Amniotic stem cell (primary cell): ENCODE measurements around the gene DISP2.

Experiments
- DNase-seq: peaks from one replicate; lab custom pipeline; 2025; lab: John Stamatoyannopoulos, UW

The DISP2 gene

DNA sequence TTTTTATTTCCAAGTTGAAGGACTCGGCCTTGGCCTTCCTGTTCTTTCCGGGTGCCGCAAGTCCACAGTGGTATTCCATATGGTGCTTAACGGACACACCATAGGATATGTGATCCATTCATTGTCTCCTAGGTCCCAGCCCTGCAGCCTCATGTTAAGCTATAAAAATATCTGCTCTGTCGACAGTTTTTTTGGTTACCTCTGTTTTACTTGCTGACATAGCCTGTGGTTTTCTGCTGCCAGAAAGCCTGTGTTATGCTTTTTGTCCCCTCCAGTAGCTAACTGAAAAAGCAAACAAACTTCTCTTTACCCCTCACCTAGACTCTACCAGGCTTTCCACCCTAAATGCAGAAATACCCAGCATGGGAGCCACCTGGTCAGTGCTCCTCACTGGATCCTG is 29.3 kb upstream of the DISP2 start:
- no peak for DNase-seq

DNA sequence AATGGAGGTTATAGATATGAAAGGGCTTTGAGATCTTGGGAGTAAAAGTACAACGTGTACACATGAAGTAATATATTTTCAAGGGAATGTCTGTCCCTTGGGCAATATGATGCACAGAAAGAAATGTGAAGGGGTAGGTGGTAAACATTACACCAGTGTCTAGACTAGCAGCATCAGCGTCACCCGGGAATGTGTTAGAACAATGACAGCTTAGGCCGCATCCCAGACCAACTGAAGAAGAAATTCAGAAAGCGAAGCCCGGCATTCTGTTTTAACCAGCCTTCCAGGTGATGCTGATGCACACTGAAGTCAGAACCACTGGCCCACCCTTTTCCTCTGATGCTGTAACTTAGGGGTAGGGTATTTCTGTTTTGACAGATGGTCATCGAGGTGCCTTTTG is 28.2 kb upstream of the DISP2 start:
- no peak for DNase-seq

DNA sequence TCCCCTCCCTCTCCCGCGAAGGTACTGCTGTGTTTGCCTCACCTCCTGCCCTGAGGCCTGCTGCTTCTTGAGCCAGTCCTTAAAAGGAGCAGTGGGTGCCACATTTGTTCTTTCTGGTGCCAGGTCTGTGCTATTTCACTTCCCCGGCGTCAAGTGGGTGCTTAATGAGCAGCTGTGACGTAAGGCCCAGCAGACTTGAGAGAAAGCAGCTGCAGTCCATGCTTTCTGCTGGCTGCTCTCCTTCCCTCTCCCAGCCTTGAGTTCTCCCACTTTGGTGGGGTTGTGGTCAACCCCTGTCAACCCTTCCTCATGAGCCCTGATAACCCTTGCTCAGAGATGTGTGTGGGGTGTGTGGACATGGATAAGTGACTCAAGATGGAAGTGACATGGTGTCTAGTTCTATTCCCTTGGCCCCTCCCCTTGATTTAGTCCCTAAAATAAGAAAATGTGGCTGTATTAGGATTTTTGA is 27.6 kb upstream of the DISP2 start:
- DNase-seq = no peak

DNA sequence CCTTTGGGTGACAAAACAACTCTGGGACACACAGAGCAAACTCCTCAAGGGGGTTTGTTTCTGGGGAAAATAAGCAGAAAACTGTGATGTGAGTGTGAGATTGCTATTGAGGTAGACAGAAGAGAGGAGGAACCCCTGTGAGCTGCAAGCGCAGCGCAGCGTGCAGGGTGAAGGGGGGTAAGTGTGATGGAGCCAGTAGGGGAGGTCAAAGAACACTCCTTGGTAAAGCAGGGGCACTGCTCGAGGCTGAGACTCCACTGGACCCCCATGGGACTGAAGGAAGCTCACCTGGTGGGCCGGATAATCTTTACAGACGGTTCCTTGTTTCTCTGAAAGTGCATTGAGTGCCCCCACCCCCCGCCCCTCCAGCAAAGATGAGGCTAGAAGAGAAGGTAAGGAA is 27.0 kb upstream of the DISP2 start:
- no peak for DNase-seq

DNA sequence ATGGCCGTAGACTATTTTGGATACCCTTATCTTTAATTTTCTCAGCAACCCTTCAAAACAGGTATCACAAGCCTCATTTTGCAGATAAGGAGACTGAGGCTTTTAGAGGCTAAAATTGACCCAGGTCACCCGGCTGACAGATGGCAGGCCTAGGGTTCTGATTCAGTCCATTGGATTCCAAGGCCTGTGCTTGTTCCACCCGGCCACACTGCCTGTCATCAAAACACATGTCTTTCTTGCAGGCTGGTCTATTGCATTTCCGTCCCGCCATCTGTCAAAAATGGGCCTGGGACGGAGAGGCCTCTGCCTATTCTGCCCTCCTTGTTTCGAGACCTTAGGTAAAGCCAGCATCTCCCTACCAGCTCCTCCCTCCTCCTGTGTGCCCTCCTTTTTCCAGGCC is 26.4 kb upstream of the DISP2 start:
- DNase-seq = no peak

DNA sequence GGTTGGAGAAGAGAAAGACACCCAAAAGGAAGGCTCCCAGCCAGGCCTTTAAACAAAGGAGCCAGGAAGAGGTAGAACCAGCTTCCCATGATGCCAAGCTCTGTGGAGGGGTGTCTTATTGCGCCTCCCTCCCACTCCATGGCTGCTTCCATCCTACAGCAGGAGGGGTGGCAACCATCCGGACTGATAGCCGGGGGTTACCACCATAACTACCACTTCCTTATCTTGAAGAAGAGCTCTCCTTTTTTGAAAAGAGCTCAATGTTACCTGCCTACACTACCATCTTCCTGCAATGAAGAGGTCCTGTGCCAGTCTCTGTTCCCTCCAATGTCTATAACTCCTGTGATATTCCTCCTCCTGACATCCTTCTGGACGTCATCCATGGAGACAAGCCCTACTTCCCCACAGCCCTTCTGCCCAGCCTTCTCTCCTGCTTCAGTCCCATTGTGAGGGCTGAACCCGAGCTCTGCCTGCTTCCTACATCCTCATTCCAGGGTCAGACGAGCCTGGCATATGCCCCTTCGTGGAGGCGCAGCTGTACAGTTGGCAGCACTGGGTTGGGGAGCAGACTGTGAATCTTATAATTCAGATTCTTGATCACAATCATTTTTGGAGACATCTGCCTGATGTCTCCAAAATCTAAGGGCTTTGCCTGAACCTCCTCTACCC is 25.8 kb upstream of the DISP2 start:
- DNase-seq = no peak

DNA sequence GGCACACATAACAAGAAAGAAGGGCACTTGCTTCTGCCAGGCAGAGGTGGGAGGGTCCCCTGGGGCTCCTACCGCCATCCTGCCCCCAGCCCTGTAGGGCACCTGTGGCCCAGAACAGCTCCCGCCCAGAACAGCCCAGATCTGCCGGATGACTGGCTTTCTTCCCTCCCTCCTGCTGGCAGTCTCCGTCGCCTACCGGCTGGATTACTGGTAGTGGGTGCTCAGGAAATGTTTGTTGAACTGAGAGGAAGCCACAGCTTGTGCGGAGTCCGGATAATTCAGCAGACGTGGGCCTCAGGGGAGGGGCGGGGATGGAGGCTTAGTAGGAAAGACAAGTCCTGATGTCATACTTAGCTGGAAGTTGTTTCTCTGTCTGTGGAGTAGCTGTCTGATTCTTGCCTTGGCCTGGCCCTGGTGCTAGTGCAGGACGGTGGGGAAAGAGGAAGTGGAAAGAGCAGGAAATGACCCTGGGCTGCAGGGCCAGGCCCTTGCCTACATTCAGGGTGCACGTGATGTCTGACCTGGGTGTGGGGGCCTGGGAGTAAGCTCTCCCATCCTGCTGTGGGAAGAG is 24.0 kb upstream of the DISP2 start:
- no peak for DNase-seq

DNA sequence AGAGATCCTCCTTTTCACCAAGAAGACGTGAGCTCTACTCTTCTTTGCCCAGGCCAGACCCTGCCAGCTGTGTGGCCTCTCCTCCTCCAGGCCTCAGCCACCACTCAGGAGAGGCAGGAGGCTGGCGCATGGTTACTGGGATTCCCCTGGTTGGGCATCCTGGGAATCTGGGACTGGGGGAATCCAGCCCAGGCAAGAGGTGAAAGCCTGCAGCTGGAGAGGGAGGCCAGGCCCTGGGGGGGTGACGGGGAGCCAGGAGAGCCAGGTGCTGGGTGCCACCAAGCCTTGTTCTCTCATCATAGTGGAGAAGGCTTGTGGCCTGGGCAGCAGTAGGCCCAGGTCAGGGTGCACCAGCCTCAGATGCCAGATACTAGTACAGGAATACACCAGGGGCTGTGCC is 23.5 kb upstream of the DISP2 start:
- DNase-seq = no peak

DNA sequence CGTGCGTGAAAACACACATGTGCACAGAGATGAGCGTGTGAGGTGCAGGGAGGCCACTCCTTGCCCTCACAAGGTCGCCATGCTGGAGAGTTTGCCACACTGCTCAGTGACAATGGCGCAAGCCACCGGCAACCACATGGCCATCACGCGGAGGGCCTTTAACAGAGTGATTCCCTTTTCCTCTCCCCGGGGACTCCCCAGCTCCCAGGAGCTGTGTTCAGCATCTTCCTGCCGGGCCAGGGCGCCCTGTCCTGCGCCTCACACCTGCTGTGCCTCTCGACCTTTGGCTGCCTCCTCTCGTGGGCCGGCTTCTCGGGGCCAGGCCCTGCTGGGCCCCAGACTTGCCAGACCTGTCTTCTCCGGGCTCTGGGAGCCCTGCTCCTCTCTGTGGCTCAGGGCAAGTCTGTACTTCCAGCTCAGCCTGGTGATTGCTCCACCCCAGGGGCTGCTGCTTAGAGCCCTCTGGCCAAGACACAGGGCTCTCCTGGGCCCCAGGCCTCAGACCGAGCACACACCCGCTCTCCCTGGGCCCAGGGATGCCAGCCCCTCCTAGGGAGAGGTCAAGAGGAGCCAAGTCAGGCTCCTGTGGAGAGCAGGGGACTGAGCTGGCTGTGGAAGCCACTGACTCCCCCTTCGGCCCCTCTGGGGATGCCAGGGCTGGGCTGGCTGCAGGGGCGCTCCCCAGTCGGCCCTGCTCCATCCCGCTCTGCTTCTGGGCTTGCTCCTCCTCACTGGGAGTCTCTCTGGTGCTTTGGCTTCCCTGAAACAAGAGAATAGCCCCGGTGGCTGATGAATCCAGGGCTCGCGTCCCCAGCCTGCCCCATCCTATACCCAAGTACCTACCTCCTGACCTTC is 22.9 kb upstream of the DISP2 start:
- DNase-seq = no peak

DNA sequence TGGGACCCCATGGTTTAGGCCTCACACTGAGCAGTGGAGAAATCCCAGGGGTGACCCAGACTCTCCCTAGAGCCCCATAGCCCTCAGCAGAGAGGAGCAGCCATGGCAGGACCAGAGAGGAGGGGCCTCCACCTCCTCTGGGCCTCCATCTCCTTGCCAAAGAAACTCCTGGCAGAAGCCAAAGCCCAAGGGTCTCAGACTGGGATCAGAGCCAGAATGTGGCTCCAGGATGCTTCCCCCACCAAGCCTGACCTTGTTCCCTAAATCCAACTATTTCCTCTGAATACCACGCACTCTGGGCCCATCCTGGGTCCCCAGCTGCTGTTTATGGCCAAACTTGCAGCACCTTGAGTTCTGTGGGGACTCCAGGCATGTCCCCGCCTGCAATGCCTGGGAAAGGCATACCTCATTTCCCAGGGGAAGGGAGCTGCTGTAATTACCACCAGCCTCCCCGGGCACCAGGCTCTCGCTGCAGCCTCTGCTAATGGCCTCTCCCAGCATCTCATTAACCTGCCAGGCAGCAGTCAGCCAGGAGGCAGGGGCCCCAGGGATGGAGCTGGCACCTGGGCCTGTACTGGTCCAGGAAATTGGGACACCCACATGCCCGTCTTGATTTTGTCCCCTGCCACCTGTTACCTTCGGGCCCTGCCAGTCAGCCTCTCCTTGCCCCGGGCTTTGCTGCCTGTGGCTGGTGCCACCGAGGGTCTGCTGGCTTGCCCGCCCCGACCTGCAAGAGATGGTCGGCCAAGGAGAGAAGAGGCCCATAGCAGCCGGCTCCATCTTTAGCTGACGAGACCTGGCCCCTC is 21.9 kb upstream of the DISP2 start:
- DNase-seq = no peak

DNA sequence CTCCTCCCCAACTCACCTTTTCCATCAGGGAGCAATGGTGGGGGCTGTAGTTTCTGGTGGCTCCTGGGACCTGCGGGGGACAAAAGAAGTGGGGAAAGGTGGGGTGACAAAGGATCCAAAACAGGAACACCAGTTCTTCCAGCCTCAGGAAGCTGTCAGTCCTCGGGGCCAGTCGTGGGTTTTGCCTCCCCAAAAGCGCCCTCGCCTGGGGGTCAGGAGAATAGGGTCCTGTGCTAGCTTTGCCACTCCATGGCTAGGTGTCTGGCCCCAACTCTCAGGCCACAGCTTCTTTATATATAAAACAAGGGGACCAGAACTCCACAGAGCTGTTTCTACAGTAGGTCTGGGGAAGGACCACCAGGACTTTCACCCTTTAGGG is 21.3 kb upstream of the DISP2 start:
- no peak for DNase-seq

DNA sequence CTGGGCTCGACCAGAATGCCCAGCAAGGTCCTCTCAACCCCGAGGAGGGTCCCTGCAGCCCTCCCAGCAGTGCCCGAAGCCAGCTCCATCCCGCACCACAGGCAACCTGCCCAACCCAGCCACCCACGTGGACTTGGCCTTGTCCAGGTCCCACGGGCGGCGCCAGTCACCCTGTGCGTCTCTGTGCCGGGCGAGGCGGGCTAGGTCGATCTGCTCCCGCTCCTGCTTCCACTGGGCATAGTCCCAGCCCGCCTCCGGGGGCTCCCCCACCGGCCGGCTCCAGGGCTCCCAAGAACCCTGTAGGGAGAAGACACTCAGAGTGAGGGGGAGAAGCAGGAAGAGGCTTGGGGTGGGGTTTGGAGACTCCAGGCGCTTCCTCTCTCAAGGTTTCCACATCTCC is 20.4 kb upstream of the DISP2 start:
- no peak for DNase-seq

DNA sequence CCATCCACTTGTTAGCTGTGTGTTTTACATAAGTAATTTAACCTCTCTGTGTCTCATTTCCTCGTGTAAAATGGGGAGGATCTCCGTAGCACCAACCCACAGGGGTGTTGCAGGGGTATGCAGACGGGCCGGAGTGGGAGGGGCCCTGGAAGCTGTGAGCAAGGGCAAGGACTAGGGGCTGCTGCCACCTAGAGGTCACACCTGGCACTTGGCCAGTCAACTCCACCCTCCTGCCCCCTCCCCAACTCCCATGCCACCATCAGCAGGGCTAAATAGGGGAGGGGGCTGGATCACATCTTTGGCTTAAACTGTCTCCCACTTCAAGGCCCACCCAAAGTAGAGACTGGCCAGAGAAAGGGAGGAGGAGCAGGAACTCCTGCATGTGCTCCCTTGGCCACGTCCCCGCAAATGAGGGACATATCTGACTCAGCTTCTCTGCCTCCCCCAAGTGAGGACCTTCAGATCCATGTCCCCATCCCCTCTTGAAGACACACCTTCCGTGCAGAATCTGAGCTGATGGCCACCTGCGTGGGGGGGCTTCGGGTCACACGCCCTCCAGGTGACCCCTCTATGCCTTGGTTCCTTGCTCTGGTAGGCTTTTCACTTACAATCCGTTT is 19.9 kb upstream of the DISP2 start:
- no peak for DNase-seq

DNA sequence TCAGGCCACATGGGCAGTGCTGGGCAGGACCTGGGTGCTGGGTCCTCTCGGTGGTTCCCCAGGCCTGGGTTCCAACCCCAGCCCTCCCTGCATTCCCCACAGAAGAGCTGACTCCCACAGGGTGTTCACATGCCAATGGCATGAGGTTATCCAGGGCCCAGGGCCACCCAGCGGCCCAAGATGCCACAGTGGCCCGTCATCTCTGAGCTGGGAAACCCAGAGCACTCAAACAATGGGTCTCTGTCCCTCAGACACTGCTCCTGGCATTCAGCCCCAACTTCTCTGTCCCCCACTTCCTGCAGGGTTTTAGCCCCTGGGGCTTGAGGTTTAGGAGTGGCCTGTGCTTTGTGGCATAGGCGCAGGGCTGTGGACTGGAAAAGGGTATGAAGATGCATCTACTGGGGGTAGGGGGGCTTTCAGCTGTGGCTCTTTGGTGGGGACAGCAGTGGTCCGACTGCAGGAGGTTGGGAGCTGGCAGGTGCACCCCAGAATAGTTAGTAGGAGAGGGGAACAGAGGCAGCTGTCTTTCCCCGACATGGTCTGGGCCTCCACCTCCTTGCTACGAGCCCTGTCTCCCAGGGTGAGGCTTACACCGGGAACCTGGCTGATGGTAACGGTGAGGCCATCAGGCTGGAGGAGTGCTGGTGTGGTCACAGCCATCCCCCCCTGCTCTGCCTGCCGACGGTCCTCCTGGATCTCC is 18.9 kb upstream of the DISP2 start:
- peak; percentile 74 for DNase-seq

DNA sequence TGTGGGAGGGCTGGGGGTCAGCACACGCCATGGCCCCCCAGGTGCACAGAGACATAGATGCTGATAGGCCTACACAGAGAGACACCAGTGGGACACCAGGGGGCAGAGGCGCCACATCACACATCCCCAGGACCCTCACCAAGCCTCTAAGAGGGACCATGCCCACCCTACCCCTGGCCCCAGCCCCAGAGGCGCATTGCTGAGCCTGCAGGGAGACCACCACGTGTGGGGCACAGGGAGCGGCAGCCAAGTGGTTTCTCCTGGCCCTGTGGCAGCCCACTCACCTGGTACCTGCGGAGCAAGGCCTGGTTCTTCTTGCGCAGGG is 18.4 kb upstream of the DISP2 start:
- DNase-seq = no peak

DNA sequence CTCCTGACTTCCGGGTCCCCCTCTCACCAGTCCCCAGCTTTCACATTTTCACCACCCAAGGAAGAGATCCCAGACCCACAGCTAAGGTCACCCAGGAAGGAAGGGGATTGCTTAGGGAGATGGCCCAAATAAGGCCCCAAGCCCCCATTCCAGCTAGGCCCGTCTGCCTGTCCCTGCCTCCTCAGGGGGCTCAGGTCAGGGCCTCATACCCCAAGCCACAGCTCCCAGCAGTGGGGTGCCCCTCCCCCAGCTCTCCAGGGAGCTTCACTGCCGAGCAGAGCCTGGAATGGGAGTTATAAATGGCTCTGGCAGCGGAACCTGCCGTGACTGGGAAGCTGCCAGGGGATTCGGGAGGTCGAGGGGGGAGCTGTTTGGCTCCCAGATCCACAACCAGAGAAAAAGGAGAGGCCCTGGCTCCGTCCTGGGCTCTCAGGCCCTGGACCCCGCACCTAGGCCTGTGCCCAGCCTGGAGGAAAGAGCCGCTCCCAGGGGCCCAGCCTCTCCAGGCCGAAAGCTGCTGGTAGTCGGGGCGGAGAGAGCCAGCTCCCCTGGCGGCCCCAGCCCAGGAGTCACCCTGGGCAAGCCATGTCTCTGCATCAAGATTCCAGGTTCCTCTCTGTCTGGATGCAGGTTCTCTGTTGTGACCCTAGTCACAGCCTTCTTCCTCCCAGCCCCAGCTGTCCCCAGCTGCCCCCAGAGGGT is 17.8 kb upstream of the DISP2 start:
- no peak for DNase-seq

DNA sequence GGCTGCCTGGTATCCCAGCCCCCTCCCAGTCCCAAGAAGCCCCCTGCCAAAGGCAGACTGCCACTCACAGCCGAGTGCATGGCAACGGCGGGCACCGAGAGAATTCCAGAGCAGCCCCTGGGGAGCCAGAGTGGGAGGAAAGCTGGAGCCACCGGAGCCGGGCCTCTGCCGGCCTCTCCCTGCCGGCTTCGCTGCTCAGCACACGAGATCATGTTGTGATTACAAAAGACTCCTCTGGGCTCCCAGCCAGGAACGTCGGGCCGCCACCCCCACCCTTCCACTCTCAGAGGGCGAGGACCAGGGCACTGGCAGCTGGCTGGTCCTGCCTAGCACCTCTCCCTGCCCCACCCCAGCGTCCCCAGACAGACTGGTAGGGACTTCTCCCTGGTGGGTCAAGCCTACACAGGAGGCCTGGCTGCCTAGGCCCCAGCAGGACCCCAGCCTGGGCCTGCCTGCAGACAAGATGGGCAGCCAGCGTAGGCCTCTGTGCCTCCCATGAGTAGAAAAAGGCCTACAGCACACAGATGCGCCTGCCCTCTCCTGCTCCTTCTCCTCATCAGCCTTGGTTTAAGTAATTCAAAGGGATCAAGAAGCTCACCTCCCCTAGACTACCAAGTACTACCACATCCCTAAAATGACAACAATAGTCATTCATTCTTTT is 17.1 kb upstream of the DISP2 start, which contains the start of gene CCDC9B:
Gene CCDC9B, minus strand, starts transcription at position 200 of the 661 bp plus-strand sequence. Its CDS starts 120 bp downstream, at position 80.
- DNase-seq = peak; percentile 70

DNA sequence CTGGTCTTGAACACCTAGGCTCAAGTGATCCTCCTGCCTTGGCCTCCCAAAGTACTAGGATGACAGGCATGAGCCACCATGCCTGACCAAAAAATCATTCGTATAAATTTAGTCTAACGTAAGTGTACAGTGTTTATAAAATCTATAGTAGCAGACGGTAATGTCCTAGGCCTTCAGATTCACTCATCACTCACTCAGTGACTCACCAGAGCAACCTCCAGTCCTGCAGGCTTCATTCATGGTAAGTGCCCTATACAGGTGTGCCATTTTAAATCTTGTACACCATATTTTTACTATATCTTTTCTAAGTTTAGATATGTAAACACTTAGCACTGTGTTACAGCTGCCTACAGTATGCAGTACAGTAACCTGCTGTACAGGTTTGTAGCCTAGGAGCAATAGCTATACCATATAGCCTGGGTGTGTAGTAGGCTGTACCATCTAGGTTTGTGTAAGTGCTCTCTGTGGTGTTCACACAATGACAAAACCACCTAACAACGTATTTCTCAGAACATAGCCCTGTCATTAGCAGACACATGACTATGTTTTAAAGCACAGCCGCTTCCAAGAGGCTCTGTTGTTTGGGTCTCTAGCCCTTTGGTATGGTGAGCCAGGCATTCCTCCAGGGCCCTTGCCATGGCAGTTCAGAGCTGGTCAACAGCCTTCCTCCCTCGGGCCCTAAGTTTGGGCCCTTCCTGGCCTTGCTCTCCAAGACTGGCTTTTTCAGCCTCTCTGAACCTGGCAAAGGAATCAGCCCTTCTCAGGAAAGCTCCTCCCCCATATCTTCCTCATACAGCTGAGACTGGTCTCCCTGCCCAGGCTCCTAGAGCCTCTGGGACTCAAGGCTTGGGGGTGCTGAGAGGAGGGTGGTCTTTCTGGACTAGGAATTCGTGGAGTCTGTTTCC is 15.4 kb upstream of the DISP2 start:
- no peak for DNase-seq

DNA sequence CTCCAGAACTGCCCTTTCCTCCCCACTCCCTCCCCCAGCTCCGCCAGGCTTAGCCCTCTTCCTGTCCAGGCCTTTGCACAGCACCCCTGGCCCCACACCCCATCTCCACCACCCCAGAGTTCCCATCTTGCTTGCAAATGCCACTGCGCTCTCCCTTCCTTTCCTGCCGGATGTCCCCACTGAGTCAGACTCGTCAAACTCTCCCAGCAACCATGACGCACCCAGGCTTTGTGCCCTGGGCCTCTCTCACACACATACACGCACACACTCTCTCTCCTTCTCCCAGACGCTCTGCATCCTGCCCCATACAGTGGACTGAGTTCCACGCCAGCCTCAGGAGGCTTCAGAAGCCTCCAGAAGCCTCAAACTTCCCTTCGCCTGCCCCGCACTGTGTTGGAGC is 14.5 kb upstream of the DISP2 start:
- peak; percentile 94 for DNase-seq
